ENCODE data around the gene PSMD3.
A peak's percentile ranks its signal among the peaks of the same experiment; 100 is the strongest.

The PSMD3 gene

GRCh38 chr17:40015998-40016985 is 35.7 kb downstream of the PSMD3 start:
- intact Hi-C loops (cut with DNase I; ENCODE audit: low total_unique reads), result loop anchor here (10.0 kb wide), 1 partner anchor 259 kb away; no protein-coding TSS in a partner anchor
- H3K27ac ChIP-seq, result no peak overlapping the region
- no peak for TF ChIP-seq CTCF (IDR thresholded peaks at IDR 0.05)

GRCh38 chr17:40017422-40018080 is 36.9 kb downstream of the PSMD3 start:
- H3K27me3 ChIP-seq, result no peaks in the 10 kb centered on the region
- no peaks in the 10 kb centered on the region for H3K9me3 ChIP-seq
- no peak for TF ChIP-seq CTCF (IDR thresholded peaks at IDR 0.05)
- peaks cover 0 to 50% (median 27%) of the 10 kb centered on the region in 4 donors for H3K4me1 ChIP-seq
- H3K27ac ChIP-seq, result peak overlapping the region in 1 of 2 donors; percentile 54
- peaks cover 14 to 37% (median 30%) of the 10 kb centered on the region in 3 donors for H3K36me3 ChIP-seq
- intact Hi-C loops (cut with DNase I; ENCODE audit: low total_unique reads), result loop anchor here (10.0 kb wide), 1 partner anchor 257 kb away; no protein-coding TSS in a partner anchor
- DNase-seq, result no peak
- H3K4me3 ChIP-seq, result no peak overlapping the region

More at GRCh38 chr17:40015998-40016985, 35.7 kb downstream of the PSMD3 start:
- Histone ChIP-seq H3K9me3 (no peaks in the 10 kb centered on the region), H3K27me3 (no peaks in the 10 kb centered on the region), H3K4me3 (no peak overlapping the region), H3K36me3 (peaks cover 4 to 24% (median 19%) of the 10 kb centered on the region in 3 donors), H3K4me1 (peaks cover 0 to 39% (median 27%) of the 10 kb centered on the region in 4 donors)
- DNase-seq, result no peak

- intact Hi-C loops (cut with DNase I; ENCODE audit: low total_unique reads), result loop anchor here (10.0 kb wide), 1 partner anchor 256 kb away; no protein-coding TSS in a partner anchor
- no peaks in the 10 kb centered on the region for H3K27me3 ChIP-seq
- no peak for DNase-seq
- H3K4me3 ChIP-seq, result no peak overlapping the region
- H3K9me3 ChIP-seq, result no peaks in the 10 kb centered on the region
- peaks cover 21 to 46% (median 38%) of the 10 kb centered on the region in 3 donors for H3K36me3 ChIP-seq
- no peak for TF ChIP-seq CTCF (IDR thresholded peaks at IDR 0.05)
- H3K27ac ChIP-seq, result peak overlapping the region; percentile 54 to 55
- H3K4me1 ChIP-seq, result peaks cover 0 to 56% (median 27%) of the 10 kb centered on the region in 4 donors
Observed at GRCh38 chr17:40018211-40019121, 37.9 kb downstream of the PSMD3 start.

- intact Hi-C loops (cut with DNase I; ENCODE audit: low total_unique reads), result loop anchor here (10.0 kb wide), 1 partner anchor 255 kb away; no protein-coding TSS in a partner anchor
Observed at GRCh38 chr17:40019140-40019991, 38.8 kb downstream of the PSMD3 start.

More at GRCh38 chr17:40019140-40019991, 38.8 kb downstream of the PSMD3 start:
- H3K27me3 ChIP-seq, result no peaks in the 10 kb centered on the region
- H3K27ac ChIP-seq, result peak overlapping the region; percentile 54 to 55
- H3K4me3 ChIP-seq, result no peak overlapping the region
- TF ChIP-seq CTCF (IDR thresholded peaks at IDR 0.05), result no peak
- peaks cover 25 to 51% (median 38%) of the 10 kb centered on the region in 3 donors for H3K36me3 ChIP-seq
- no peak for DNase-seq
- H3K9me3 ChIP-seq, result no peaks in the 10 kb centered on the region
- H3K4me1 ChIP-seq, result peaks cover 0 to 52% (median 19%) of the 10 kb centered on the region in 4 donors

All from tibial artery (tissue), 4 donors.